Measurements from ENCODE around the gene EPHB3.

EPHB3 gene

GRCh38 chr3:184561061-184561912 lies at the start of gene EPHB3:
Gene EPHB3, plus strand, starts transcription at chr3:184561785. Its CDS starts 451 bp downstream, at chr3:184562236.
- in situ Hi-C loops (cut with HindIII; ENCODE audit: low sequenced_read_pairs): no loop called here

DNA sequence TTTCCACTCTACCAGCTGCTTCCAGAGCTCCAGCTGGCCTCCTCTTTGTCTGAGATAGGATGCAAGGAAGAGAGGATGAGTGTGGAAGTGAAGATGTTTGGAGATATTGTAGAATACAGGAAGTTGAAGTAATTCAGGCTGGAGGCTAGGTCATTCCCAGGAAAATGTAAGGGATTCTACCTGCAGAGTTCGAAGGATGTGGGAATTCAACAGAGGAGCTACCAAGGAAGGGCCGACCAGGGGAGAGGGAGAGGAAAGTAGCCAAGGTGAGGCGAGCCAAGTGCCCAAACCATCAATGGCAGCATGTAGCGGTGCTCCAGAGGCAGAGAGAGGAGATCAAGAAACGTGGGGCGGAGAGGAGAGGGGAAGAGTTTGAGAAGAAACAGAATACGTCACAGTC lies 49.0 kb upstream of the EPHB3 start:
- in situ Hi-C loops (cut with HindIII; ENCODE audit: low sequenced_read_pairs): no loop called here

- in situ Hi-C loops (cut with HindIII; ENCODE audit: low sequenced_read_pairs): no loop called here
These were observed 48.1 kb upstream of the EPHB3 start for GRCh38 chr3:184513276-184514170.

- in situ Hi-C loops (cut with HindIII; ENCODE audit: low sequenced_read_pairs): no loop called here
These were observed 47.5 kb upstream of the EPHB3 start for GRCh38 chr3:184514171-184514490.

GRCh38 chr3:184523825-184524615 lies 37.6 kb upstream of the EPHB3 start:
- in situ Hi-C loops (cut with HindIII; ENCODE audit: low sequenced_read_pairs): no loop called here

GRCh38 chr3:184524981-184525336 lies 36.6 kb upstream of the EPHB3 start:
- in situ Hi-C loops (cut with HindIII; ENCODE audit: low sequenced_read_pairs): loop anchor here (5.0 kb wide), 2 partner anchors 43 to 103 kb away; no protein-coding TSS in a partner anchor

DNA sequence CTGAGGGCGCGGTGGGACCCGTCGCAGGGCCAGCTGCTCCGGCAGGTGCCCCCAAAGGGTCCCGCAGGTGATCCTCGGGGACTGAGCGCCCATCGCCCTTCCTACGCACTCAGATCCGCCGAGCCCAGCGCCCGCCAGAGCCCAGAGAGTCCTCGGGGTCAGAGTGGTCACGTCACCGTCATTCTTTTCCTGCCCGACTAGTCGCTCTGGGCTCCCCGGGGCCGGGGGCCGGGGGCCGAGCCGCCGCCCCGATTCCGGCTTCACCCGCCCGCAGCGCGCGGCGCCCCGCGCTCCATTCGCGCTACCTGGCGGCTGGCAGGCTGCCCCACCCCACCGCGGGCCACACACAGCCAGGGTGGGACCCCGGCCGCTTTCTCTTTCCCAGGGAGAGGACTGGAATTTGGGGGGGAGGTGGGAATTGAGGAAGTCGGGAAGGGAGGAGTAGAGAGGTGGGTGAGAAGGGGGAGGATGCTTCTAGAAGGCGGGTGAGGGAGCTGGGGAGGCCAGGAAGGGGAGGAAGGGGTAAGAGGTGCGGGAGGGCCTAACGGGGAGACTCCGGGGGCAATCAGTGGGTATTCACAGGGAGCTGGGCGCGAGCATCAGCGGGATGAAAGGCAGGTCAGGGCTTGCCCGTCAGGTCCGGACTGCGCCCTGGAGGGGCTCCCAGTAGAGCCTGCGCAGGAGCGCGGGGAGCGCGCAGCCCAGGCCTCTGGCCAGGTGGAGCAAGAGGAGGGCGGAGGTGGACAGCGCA lies 36.1 kb upstream of the EPHB3 start:
- in situ Hi-C loops (cut with HindIII; ENCODE audit: low sequenced_read_pairs): loop anchor here (5.0 kb wide), 2 partner anchors 43 to 103 kb away; no protein-coding TSS in a partner anchor

DNA sequence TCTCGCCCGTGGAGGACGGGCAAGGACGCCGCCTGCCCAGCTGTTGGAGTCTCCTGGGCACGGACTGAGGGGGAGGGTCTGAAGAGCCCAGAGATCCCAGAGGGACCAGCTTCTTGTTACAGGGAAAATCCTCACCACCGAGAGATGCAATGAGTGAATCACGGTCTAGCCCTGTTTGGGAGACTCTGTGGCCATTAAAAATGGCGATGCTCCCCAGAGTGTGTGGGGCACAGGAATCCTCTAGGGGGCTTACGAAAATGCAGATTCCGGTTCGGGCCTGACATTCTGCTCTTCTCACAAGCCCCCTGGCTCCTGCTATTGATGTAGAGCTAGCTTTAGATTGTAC lies 35.5 kb upstream of the EPHB3 start:
- in situ Hi-C loops (cut with HindIII; ENCODE audit: low sequenced_read_pairs): loop anchor here (5.0 kb wide), 2 partner anchors 44 to 104 kb away; no protein-coding TSS in a partner anchor

GRCh38 chr3:184531626-184532280 lies 29.8 kb upstream of the EPHB3 start:
- in situ Hi-C loops (cut with HindIII; ENCODE audit: low sequenced_read_pairs): no loop called here

DNA sequence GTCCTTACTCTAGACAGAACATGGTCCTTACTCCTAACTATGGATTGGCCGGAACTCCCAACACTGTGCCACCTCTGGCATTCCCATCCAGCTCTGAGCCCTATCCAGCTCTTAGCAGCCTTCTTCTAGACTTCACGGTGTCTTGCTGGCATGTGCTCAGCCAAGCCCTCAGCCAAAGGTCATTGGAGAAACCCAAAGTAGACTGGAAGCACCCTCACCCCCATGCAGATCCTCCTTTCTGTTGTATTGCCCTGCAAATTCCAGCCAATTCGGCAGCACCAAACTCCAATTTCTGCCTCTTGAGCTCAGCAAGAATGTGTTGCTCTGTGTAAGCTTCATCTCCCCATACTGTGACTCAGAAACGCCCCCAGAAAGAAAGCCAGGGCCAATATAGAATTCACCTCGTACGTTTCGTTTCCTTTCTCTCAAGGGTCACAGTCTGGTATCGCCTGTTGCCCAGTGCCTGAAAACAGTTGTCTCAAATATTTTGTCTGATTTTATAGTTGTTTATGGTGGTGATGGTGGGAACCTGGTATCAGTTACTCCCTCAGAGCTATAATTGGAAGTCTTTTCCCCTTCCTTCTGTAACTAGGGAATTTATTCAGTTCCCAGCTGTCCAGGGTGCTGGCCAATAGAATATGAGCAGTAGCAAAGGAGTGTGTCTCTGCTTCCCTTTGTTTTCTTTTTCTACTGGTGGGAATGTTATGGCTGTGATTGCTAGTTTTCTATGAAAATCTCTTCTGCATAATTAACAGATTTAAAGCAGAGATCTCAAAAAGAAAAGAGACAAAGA lies 28.4 kb upstream of the EPHB3 start:
- in situ Hi-C loops (cut with HindIII; ENCODE audit: low sequenced_read_pairs): no loop called here

DNA sequence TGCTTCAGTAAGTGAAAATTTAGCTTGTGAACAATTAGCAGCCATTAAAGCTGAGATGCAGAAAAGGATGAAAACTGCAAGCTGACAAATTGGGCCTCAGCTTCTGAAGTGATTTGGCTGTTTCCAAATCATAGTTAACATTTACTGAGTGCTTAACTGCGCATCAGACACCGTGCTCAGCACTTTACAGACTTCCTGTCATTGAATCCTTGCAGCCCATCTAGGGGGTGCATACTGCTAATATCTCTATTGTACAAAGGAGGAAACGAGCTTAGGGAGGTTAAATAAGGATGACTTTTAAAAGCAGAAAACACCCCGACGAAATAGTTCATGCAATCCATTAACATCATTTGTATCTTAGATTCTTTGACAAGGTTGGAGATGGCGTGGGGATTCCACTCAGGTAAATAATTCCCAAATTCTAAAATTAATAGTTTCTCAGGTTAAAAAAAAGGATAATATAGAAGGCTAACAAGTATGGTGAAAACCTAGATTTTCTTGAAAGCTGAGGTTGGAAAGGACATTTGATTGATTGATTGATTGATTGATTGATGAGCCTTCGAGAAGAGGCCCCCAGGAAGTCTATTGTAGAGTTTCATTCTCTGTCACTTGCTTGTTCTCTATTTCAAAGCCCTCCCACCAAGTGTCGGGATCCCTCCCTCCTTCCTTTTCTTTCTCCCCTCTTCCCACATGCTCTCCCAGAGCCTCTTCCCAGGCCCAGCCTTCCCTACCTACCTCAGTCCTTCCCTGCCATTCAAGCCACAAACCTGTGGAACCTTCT lies 23.5 kb upstream of the EPHB3 start:
- in situ Hi-C loops (cut with HindIII; ENCODE audit: low sequenced_read_pairs): no loop called here

GRCh38 chr3:184538666-184539431 lies 22.7 kb upstream of the EPHB3 start:
- in situ Hi-C loops (cut with HindIII; ENCODE audit: low sequenced_read_pairs): no loop called here

DNA sequence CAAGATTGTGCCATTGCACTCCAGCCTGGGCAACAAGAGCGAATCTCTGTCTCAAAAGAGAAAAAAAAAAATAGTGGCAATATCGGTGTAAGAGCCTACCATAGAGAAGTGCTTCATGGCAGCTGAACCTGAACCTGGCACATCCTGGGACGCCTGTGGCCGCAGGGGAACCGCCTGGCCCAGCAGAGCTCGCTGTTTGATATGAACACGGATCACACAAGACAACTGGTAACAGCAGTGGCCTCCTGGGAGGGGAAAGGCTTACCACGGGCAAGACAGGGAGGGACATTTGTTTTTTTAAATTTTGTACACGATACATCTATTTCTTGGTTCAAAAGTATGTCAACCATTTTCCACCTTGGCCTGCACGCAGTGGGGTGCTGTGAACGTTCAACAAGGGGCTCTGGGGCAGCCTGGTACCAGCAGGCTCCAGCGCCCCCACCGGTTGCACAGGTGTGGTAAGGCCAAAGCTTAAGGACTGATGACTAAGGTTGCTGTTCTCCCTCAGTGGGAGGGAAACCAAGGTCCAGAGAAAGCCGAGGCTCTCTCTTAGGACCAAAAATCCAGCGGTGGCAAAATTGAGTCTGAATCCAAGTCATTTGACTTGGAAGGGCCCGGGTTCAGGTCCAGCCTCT lies 21.7 kb upstream of the EPHB3 start:
- in situ Hi-C loops (cut with HindIII; ENCODE audit: low sequenced_read_pairs): loop anchor here (5.0 kb wide), 1 partner anchor 168 kb away; no protein-coding TSS in a partner anchor

DNA sequence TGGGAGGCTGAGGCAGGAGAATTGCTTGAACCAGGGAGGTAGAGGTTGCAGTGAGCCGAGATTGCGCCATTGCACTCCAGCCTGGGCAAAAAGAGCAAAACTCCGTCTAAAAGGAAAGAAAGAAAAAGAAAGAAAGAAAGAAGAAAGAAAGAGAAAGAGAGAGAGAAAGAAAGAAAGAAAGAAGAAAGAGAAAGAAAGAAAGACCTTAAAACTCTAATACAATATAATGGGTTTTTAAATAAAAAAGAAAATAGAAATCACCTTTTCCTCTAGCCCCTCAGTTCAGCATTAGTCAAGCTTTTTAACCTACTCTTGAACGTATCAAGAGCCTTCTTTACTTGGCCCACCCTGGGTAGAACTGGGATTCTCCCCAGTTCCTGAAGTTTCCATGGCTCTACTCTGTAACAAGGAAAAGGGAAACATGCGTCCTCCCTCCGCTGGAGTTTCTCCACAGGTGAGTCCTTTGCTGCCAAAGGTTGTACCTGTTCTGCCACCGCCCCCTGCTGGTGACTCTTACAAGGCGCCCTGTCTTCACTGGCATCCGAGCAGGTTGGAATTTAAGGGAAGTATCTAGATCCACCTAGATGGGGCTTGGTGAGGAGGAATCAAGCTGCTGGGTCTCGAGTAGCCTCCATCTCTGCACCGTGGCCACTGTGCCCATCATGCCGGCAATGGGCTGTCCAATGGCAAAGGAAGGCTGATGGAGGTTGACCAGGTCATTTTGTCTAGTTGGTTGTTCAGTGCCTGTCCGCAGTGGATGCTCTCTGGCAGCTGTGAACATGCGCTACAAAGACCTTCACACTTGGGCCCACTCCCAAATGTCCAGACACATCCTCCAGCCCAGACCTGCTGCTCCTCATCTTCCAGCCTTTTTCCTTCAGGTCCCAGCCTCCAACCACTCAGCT lies 20.6 kb upstream of the EPHB3 start:
- in situ Hi-C loops (cut with HindIII; ENCODE audit: low sequenced_read_pairs): loop anchor here (5.0 kb wide), 1 partner anchor 169 kb away; no protein-coding TSS in a partner anchor

GRCh38 chr3:184541886-184542562 lies 19.6 kb upstream of the EPHB3 start:
- in situ Hi-C loops (cut with HindIII; ENCODE audit: low sequenced_read_pairs): loop anchor here (5.0 kb wide), 1 partner anchor 170 kb away; no protein-coding TSS in a partner anchor

Measured in endothelial cell of hepatic sinusoid (primary cell).